Stimulated activated CD8-positive, alpha-beta memory T cell treated with anti-CD3 and anti-CD28 coated beads, Interleukin-7, amount 100 ng/mL, for 24 hours (primary cell): ENCODE measurements around the gene SRM.
"Not testable (repeated sequence)": the region's sequence is repeated elsewhere in the genome, so short reads cannot be mapped to it uniquely, and the experiment has no call there.

Source experiments
- DNase-seq: peaks from one replicate; pipeline ENCODE4 v3.0.0-alpha.2; 2020; ENCODE audit warnings: low read depth

The SRM gene

GRCh38 chr1:11044849-11045427 lies 14.9 kb downstream of the SRM start:
- DNase-seq: no peak

- no peak for DNase-seq
Measured at GRCh38 chr1:11044086-11044848, 15.6 kb downstream of the SRM start.

GRCh38 chr1:11042995-11043874 lies 16.6 kb downstream of the SRM start:
- DNase-seq: no peak

- DNase-seq: no peak
Measured at GRCh38 chr1:11042065-11042464, 17.8 kb downstream of the SRM start.

GRCh38 chr1:11041048-11041447 lies 18.8 kb downstream of the SRM start:
- no peak for DNase-seq

DNA sequence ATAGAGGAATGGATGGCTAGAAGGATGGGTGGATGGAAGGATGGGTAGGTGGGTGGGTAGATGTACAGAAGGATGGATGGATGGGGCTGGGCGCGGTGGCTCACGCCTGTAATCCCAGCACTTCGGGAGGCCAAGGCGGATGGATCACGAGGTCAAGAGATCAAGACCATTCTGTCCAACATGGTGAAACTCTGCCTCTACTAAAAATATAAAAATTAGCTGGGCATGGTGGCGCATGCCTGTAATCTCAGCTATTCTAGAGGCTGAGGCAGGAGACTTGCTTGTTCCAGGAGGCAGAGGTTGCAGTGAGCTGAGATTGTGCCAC lies 19.8 kb downstream of the SRM start:
- DNase-seq: not testable (repeated sequence)

- no peak for DNase-seq
Measured at GRCh38 chr1:11039351-11040104, 20.3 kb downstream of the SRM start.

DNA sequence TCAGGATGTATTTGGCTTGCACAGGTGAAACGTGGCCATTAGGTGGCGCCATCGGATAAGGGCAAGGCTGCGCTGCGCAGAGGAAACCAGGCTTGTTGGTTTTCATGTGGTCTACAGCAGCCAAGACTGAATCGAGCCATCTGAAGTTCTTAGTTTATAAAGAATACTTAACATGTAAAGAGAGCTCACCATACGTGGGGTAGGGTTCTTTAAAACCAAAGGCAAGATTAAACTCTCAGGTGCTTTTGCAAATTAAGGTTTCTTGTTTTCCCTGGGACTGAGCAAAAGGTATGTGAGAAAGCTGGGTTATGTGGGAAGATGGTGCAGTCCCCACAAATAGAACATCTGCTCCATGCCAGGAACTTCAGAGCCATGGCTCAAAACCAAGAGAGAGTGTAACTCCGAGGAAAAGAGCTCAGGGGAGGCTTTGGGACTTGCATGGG lies 22.1 kb downstream of the SRM start:
- DNase-seq: peak; percentile 81

DNA sequence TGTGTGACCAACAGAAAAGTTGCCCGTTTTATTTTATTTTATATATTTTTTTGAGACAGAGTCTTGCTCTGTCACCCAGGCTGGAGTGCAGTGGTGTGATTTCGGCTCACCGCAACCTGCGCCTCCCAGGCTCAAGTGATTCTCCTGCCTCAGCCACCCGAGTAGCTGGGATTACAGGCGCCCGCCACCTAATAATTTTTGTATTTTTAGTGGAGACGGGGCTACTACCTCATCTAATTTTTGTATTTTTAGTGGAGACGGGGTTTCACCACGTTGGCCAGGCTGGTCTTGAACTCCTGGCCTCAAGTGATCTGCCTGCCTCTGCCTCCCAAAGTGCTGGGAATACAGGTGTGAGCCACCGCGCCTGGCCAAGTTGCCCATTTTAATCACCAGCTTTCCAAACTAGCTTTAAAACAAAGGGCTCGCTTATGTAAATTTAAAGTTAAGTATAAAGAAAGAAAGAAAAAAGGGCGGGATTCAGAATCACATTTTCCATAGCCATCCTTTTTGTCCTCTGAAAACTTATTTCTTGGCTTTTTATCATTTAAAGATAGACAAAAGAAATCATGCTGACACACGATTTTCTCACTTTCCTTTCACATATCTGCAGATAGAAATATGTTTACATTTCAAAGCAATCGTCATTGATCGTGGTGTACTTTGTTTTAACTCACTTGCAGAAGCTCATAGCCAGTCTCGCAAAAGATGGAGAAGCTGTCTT lies 22.6 kb downstream of the SRM start:
- not testable (repeated sequence) for DNase-seq

DNA sequence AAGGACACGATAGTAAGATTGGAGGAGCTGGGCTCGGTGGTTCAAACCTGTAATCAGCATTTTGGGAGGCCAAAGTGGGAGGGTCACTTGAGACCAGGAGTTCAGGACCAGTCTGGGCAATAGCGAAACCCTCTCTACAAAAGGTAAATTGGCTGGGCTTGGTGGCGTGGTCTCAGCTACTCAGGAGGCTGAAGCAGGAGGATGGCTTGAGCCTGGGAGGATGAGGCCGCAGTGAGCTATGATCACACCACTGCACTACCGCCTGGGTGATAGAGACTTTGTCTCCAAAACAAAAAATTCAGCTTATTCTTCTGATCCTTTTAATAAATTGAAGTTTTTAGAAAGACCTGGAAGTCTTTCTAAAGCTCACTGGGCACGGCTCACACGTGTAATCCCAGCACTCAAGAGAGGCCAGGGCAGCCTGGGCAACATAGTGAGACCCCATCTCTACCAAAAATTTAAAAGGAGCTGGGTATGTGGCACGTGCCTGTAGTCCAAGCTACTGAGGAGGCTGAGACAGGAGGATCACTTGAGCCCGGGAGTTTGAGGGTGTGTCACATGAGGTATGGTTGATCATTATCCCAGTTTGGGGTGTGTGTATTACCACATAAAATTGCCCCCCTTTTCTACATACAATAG lies 28.1 kb downstream of the SRM start:
- DNase-seq: no peak

DNA sequence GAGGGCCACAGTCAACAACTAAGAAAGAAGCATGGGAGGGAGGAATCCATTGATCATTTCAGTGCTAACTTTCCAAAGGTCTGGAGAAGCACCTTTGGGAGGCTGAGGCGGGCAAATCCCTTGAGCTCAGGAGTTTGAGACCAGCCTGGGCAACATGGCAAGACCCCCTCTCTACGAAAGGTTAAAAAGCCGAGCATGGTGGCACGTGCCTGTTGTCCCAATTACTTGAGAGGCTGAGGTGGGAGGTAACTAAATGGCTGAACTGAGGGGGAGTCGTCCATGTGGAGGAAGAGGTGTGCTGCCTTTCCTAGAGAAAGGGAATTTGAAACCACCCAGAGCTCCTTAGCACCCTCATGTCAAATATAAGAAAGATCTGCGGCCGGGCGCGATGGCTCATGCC lies 29.0 kb downstream of the SRM start:
- DNase-seq: no peak

GRCh38 chr1:11028018-11028417 lies 31.8 kb downstream of the SRM start:
- DNase-seq: no peak

DNA sequence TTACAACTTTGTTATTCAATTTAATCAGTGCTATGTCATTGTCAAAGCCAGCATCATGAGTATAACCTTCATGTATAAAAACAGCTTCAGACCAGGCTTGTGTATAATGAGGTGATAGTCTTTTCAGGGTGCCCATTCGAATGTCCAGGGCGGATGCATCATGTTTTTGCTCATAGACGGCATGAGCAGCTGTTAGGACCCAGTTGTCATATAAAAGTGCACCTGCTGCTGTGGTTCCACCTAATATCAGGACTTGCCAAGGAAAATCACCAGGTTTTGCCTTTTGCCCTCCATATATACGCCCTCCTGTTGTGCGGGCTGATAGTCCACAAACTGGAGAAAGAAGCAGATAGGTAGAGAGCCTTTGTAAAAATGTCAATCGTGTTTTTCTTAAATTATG lies 32.5 kb downstream of the SRM start:
- no peak for DNase-seq

DNA sequence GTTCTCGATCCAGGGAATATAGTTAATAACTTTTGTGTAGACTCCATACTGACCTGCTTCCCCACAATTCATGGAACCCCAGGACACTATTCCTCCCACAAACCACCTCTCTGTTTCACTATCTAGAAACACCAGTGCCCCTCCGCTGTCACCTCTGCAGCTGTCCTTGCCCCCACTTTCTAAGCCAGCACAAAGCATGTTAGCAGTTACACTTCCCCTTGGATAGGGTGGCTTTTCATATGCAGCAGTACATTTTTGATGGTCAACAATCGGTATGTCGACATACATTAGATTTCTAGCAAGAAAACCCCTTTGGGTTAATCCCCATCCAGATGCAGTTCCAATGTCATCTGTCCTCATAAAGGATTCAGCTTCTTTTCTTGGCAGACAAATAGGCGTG lies 32.9 kb downstream of the SRM start:
- no peak for DNase-seq

DNA sequence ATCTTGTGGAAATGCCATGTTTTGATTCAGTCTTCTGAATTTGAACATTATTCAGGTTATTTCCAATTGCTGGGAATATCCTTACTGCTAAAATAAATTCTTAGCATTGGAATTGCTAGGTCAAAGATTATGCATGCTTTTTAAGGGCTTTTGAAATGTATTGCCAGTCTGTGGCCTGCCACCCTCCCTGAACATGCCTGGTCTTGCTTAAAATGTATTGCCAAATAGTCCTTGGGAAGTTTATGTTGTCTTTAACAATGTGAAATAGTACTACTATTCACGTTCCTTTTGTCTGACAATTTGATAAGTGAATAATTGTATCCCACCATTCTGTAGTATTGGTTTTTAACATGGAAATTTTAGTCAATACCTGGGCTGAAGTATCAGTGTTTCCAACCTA lies 33.8 kb downstream of the SRM start:
- DNase-seq: no peak

DNA sequence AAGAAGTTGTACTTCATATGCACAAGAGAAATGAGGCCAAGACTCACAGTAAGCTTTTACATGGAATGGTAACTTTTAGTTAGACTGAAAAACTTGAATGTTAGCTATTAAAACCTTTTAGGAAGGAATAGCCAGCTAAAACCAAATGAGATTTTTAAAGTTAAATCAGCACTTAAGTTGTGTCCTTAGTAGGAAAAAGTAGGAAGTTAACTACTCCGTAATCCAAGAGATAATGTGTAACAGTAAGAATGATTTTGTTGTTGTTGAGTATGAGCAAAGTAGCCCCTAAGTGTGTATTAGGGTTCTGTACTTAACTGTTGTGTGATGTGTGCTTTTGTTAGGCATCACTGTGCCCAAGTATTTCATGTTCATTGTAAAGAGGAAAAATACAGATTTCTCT lies 34.2 kb downstream of the SRM start:
- DNase-seq: no peak

DNA sequence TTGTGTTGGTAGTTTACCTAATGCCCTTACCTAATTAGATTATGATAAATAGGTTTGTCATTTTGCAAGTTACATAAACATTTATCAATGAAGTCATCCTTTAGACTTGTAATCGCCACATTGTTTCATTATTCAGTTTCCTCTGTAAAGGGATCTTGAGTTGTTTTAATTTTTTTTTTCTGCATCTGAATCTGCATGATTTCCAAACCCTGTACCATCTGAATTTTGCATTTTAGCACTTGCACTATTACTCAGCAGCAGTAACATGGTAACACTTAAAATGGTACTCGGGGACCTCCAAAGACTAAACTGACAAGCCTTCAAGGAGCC lies 35.0 kb downstream of the SRM start:
- DNase-seq: no peak

DNA sequence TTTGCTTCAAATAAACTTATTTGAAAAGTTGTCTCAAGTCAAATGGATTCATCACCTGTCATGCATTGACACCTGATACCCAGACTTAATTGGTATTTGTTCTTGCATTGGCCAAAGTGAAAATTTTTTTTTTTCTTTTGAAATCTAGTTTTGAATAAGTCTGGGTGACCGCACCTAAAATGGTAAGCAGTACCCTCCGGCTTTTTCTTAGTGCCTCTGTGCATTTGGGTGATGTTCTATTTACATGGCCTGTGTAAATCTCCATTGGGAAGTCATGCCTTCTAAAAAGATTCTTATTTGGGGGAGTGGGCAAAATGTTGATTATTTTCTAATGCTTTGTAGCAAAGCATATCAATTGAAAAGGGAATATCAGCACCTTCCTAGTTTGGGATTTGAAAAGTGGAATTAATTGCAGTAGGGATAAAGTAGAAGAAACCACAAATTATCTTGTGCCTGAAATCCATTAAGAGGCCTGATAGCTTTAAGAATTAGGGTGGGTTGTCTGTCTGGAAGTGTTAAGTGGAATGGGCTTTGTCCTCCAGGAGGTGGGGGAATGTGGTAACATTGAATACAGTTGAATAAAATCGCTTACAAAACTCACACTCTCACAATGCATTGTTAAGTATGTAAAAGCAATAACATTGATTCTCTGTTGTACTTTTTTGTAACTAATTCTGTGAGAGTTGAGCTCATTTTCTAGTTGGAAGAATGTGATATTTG lies 35.5 kb downstream of the SRM start:
- DNase-seq: no peak

- no peak for DNase-seq
Measured at GRCh38 chr1:11023201-11023600, 36.6 kb downstream of the SRM start.

DNA sequence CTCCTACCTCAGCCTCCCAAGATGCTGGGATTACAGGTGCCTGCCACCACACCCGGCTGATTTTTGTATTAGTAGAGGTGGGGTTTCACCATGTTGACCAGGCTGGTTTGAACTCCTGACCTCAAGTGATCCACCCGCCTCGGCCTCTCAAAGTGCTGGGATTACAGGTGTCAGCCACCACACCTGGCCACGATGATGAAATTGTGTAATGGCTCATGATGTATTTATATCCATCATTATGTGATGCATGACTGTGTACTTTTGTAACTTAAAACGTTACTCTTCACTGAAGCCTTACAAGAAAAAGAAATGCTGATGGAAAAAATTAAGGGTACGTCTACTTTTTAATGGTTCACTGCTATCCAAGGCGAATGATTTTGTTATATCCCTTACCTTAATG lies 39.8 kb downstream of the SRM start:
- DNase-seq: no peak

GRCh38 chr1:11019358-11019757 lies 40.5 kb downstream of the SRM start:
- DNase-seq: not testable (repeated sequence)
